Measurements from ENCODE around the gene SMCO4. TPM values are rescaled to one million over a fixed set of nuclear protein-coding genes. Genes with fewer than 3 reads are reported as not detected.

SMCO4 gene
- total and polyA plus RNA-seq, 2 of the 8 experiments (the other 6 are each of a cell fraction or from before 2014, with no cell fraction given): 33.2 to 53.9 TPM

DNA sequence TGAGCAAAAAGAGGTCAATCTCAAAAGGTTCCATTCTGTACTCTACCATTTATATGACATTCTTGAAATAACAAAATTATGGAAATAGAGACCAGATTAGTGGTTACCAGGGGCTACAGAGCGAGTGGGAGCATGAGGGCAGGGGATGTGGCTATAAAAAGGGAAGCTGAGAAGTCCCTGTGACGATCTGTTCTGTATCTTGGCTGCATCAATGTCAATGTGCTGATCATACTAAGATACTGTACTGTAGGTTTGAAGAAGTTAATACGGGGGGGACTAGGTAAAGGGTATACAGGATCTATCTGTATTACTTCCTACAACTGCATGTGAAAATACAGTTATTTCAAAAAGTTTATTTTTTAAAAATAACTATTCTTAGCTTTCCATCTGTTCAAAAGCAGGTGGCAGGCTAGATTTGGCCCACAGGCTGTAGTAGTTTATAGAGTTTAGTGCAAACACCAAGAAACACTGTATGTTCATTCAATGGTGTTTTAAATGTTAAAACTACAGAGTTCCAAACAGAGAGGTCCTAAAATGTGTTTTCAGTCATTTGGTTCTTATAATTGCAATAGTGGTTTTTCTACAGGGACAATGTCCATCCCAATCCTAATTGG, 78.2 kb downstream of the SMCO4 start:
- H3K9me3 ChIP-seq (ENCODE audit: insufficient read depth in 2 of 2, low read depth in 1 of 2, low read length in 1 of 2): no peaks in the 10 kb centered on the region
- H2BK15ac ChIP-seq (ENCODE audit: low read length): no peak overlapping the region
- no peak overlapping the region for H2BK5ac ChIP-seq (ENCODE audit: low read depth, low read length)
- H3K18ac ChIP-seq (ENCODE audit: extremely low read depth, low read length): no peak overlapping the region
- H2AK5ac ChIP-seq (ENCODE audit: low read depth, low read length): no peak overlapping the region
- no peak overlapping the region for H2BK20ac ChIP-seq (ENCODE audit: low read length)
- no peak overlapping the region for H3K4me2 ChIP-seq (ENCODE audit: insufficient read depth in 1 of 2, low read depth in 2 of 2, low read length in 2 of 2)
- ChIA-PET POLR2A (ENCODE audit: partially characterized antibody) (no interaction called here), CTCF (ENCODE audit: partially characterized antibody) (interaction anchor here (1.0 to 1.4 kb wide), 3 partner anchors 76 to 216 kb away, joined by 3 to 4 read pairs (median 3); no protein-coding TSS in a partner anchor)
- no peak for FAIRE-seq
- no peaks in the 10 kb centered on the region for H3K23me2 ChIP-seq (ENCODE audit: low read depth, low read length)
- no peak overlapping the region for H3K23ac ChIP-seq (ENCODE audit: insufficient read length)
- no peak overlapping the region for H4K5ac ChIP-seq (ENCODE audit: insufficient read length, low read depth, low read length)
- H3K4ac ChIP-seq (replicated peaks; ENCODE audit: insufficient read length, low read depth, low read length): no peak overlapping the region
- H3K27me3 ChIP-seq (replicated peaks in 1 of 4; ENCODE audit: control insufficient read depth in 3 of 4, extremely low read depth in 1 of 4, insufficient read depth in 3 of 4, low read length in 3 of 4): no peaks in the 10 kb centered on the region
- no peak overlapping the region for H2BK12ac ChIP-seq (ENCODE audit: low read depth, low read length)
- no peaks in the 10 kb centered on the region for H3K36me3 ChIP-seq (ENCODE audit: control insufficient read depth in 2 of 4, insufficient read depth in 4 of 4, low read length in 3 of 4)
- no peak overlapping the region for H2AFZ ChIP-seq (ENCODE audit: low read length)
- H3K9ac ChIP-seq (replicated peaks in 1 of 4; ENCODE audit: extremely low read depth in 1 of 4, low read depth in 3 of 4, low read length in 3 of 4): no peak overlapping the region
- H4K8ac ChIP-seq (ENCODE audit: extremely low read depth, insufficient read depth, low read length): no peak overlapping the region
- no peaks in the 10 kb centered on the region for H3K4me1 ChIP-seq (replicated peaks in 1 of 4; ENCODE audit: control insufficient read depth in 3 of 4, insufficient read depth in 4 of 4, low read length in 3 of 4)
- no peak overlapping the region for H3K27ac ChIP-seq (ENCODE audit: low read depth, low read length)
- H2BK120ac ChIP-seq (replicated peaks; ENCODE audit: low read depth, low read length): no peak overlapping the region
- no peaks in the 10 kb centered on the region for H4K20me1 ChIP-seq (replicated peaks in 1 of 2; ENCODE audit: control insufficient read depth in 1 of 2, insufficient read depth in 2 of 2, low read length in 2 of 2)
- no peak overlapping the region for H3K14ac ChIP-seq (ENCODE audit: insufficient read length)
- H3K56ac ChIP-seq (replicated peaks; ENCODE audit: insufficient read length, low read depth, low read length): no peak overlapping the region
- H4K91ac ChIP-seq (replicated peaks; ENCODE audit: insufficient read length, low read length): no peak overlapping the region
- TF ChIP-seq JUND (IDR thresholded peaks at IDR 0.05; ENCODE audit: low read length) (no peak), FOSL1 (IDR thresholded peaks at IDR 0.05; ENCODE audit: insufficient read depth, low read depth, low read length) (no peak), RAD21 (IDR thresholded peaks at IDR 0.05 in 1 of 2, conservative IDR thresholded peaks at IDR 0.05 in 1 of 2; ENCODE audit: low read depth in 2 of 2, low read length in 2 of 2) (no peak), SP4 (IDR thresholded peaks at IDR 0.05; ENCODE audit: low read length) (no peak)
- no peaks in the 10 kb centered on the region for H3K79me1 ChIP-seq (ENCODE audit: low read depth, low read length)
- H3K79me2 ChIP-seq (ENCODE audit: control insufficient read depth in 1 of 2, insufficient read depth in 2 of 2, low read length in 2 of 2): no peaks in the 10 kb centered on the region
- 84% methylated on average over 3 of the region's 3 CpGs; no CpG with 5 or more reads in 1 of the 2 experiments for WGBS, 2 experiments (ENCODE audit: extremely low coverage in 1 of 2, insufficient coverage in 1 of 2, insufficient read length in 1 of 2, insufficient replicate concordance in 2 of 2, low coverage in 1 of 2, low lambda C conversion rate in 2 of 2, missing lambda C conversion rate in 1 of 2)
- DNase-seq (ENCODE audit: low read depth in 1 of 2, low spot score in 2 of 2): no peak
- H3K4me3 ChIP-seq (ENCODE audit: extremely low read depth in 1 of 4, insufficient read depth in 2 of 4, low read depth in 3 of 4, low read length in 4 of 4): no peak overlapping the region
